IgD-negative memory B cell (primary cell): ENCODE data around the gene ABHD15. TPM values are rescaled to one million over a fixed set of nuclear protein-coding genes. Genes with fewer than 3 reads are reported as not detected.

Experiments
- H3K27ac Mint-ChIP-seq, 3 donors: one replicate each; pipeline ENCODE4 v1.8.0; 2020 to 2022; ENCODE audit warnings: mild to moderate bottlenecking in 3 of 3, mixed read lengths in 3 of 3, moderate library complexity in 1 of 3
- H3K27me3 Mint-ChIP-seq: one replicate; pipeline ENCODE4 v1.8.0; 2021; ENCODE audit warnings: mixed read lengths
- H3K36me3 Mint-ChIP-seq: one replicate; pipeline ENCODE4 v1.8.0; 2020; ENCODE audit warnings: mild to moderate bottlenecking, mixed read lengths
- H3K4me1 Mint-ChIP-seq, 3 donors: one replicate each; pipeline ENCODE4 v1.8.0; 2020 to 2022; ENCODE audit warnings: mixed read lengths in 3 of 3, mild to moderate bottlenecking in 1 of 3
- H3K4me3 Mint-ChIP-seq, 4 donors: one replicate each; pipeline ENCODE4 v1.8.0; 2020 to 2022; ENCODE audit warnings: mild to moderate bottlenecking in 4 of 4, mixed read lengths in 4 of 4, moderate library complexity in 3 of 4
- H3K9me3 Mint-ChIP-seq, 3 donors: one replicate each; pipeline ENCODE4 v1.8.0; 2020 to 2021; ENCODE audit warnings: mixed read lengths in 3 of 3, mild to moderate bottlenecking in 1 of 3
- polyA plus RNA-seq: library from polyadenylated mRNA; unstranded; fragments of 300-500 nt; fragmentation: Illumina TruSeq; gene quantifications from one replicate; pipeline ENCODE4 v1.2.3, GENCODE V29; 2021

ABHD15 gene
- polyA plus RNA-seq, 1 donor from 2014 or later: 11.7 TPM

GRCh38 chr17:29603109-29603674 is 36.4 kb upstream of the ABHD15 start:
- Mint-ChIP-seq H3K27ac (no peak overlapping the region), H3K9me3 (no peaks in the 10 kb centered on the region), H3K4me1 (no peaks in the 10 kb centered on the region), H3K27me3 (no peaks in the 10 kb centered on the region), H3K36me3 (no peaks in the 10 kb centered on the region), H3K4me3 (peak overlapping the region in 1 of 4 donors; percentile 32)

- H3K27me3 Mint-ChIP-seq: no peaks in the 10 kb centered on the region
- no peak overlapping the region for H3K4me3 Mint-ChIP-seq
- H3K27ac Mint-ChIP-seq: no peak overlapping the region
- no peaks in the 10 kb centered on the region for H3K36me3 Mint-ChIP-seq
- H3K4me1 Mint-ChIP-seq: peaks cover 0 to 3% (median 0%) of the 10 kb centered on the region in 3 donors
- H3K9me3 Mint-ChIP-seq: no peaks in the 10 kb centered on the region
Observed at GRCh38 chr17:29597361-29598172, 30.7 kb upstream of the ABHD15 start.

DNA sequence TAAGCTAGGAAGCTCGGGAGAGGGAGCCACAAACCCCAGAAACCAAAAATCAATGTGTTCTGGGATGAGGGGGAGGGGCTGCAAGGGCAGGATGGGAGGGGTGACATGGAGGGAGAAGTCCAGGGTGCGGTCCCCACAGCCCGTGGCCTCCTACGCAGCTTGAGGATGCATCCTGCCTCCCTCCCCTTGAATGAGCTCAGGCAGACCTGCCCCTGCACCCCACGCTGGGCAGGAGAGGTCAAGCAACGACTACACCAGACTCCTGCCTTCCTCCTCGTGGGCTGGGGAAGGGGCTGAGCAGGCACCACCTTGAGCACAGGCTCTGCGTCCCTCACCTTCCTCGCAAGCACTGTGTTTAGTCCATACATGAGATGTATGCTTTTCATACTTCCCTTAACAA is 30.0 kb upstream of the ABHD15 start:
- no peak overlapping the region for H3K27ac Mint-ChIP-seq
- no peak overlapping the region for H3K4me3 Mint-ChIP-seq
- H3K4me1 Mint-ChIP-seq: peaks cover 7 to 11% (median 7%) of the 10 kb centered on the region in 3 donors
- H3K9me3 Mint-ChIP-seq: no peaks in the 10 kb centered on the region
- H3K36me3 Mint-ChIP-seq: no peaks in the 10 kb centered on the region
- no peaks in the 10 kb centered on the region for H3K27me3 Mint-ChIP-seq

GRCh38 chr17:29595943-29596774 is 29.3 kb upstream of the ABHD15 start:
- Mint-ChIP-seq H3K27me3 (no peaks in the 10 kb centered on the region), H3K4me3 (no peak overlapping the region), H3K9me3 (no peaks in the 10 kb centered on the region), H3K36me3 (no peaks in the 10 kb centered on the region), H3K4me1 (peaks cover 8 to 17% (median 10%) of the 10 kb centered on the region in 3 donors), H3K27ac (no peak overlapping the region)

- Mint-ChIP-seq H3K4me3 (peak overlapping the region in 1 of 4 donors; percentile 88), H3K36me3 (no peaks in the 10 kb centered on the region), H3K9me3 (no peaks in the 10 kb centered on the region), H3K27ac (no peak overlapping the region), H3K27me3 (no peaks in the 10 kb centered on the region), H3K4me1 (peaks cover 8 to 21% (median 16%) of the 10 kb centered on the region in 3 donors)
Observed at GRCh38 chr17:29595107-29595942, 28.5 kb upstream of the ABHD15 start.

DNA sequence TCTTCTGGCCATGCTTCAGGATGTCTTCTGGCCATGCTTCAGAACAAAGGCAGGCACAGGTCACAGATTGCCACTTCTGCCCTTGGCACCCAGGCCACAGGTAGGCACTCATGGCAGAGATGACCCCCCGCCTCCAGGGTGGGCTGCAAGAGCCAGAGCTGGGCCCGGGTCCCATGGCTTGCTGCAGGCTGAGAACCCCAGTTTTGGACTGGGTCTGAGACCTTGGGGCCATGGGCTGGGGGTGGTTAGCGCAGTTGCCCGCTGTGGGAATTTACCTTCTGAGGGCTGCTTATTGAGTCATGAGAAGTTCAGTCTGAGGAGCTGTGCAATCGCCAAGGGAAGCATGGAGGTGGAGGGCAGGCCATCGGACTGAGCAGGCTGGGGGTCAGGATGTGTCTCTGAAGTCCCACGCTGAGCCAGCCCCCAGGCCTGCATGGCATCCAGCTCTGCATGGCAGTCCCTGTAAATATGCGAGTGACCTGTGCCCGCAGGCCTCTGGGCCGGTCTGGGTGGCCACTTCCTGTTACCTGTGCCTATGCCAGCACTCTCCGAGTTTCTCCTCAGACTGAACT is 27.8 kb upstream of the ABHD15 start:
- H3K27me3 Mint-ChIP-seq: no peaks in the 10 kb centered on the region
- H3K9me3 Mint-ChIP-seq: no peaks in the 10 kb centered on the region
- H3K36me3 Mint-ChIP-seq: no peaks in the 10 kb centered on the region
- peak overlapping the region; percentile 71 to 91 (median 89) for H3K4me3 Mint-ChIP-seq
- H3K27ac Mint-ChIP-seq: peak overlapping the region in 1 of 3 donors; percentile 64
- H3K4me1 Mint-ChIP-seq: peaks cover 8 to 25% (median 19%) of the 10 kb centered on the region in 3 donors

- Mint-ChIP-seq H3K27me3 (no peaks in the 10 kb centered on the region), H3K36me3 (no peaks in the 10 kb centered on the region), H3K4me1 (peaks cover 8 to 25% (median 19%) of the 10 kb centered on the region in 3 donors), H3K9me3 (no peaks in the 10 kb centered on the region), H3K27ac (peak overlapping the region in 1 of 3 donors; percentile 64), H3K4me3 (peak overlapping the region; percentile 71 to 91 (median 89))
Observed at GRCh38 chr17:29593591-29594518, 27.0 kb upstream of the ABHD15 start.

- Mint-ChIP-seq H3K27ac (peak within 1 kb of the TSS in 1 of 3 donors; percentile 82), H3K9me3 (no peaks in the 10 kb centered on the region), H3K36me3 (no peaks in the 10 kb centered on the region), H3K4me1 (peaks cover 12 to 29% (median 22%) of the 10 kb centered on the region in 3 donors), H3K27me3 (no peaks in the 10 kb centered on the region), H3K4me3 (peak within 1 kb of the TSS; percentile 88 to 95 (median 92))
Observed at GRCh38 chr17:29592850-29593551, 26.2 kb upstream of the ABHD15 start, which contains the start of gene ANKRD13B. TSS of gene ANKRD13B (plus strand) at chr17:29593132. CDS start at chr17:29593622, 490 bp downstream.

GRCh38 chr17:29591737-29592608 is 25.1 kb upstream of the ABHD15 start:
- Mint-ChIP-seq H3K27me3 (no peaks in the 10 kb centered on the region), H3K4me3 (peak overlapping the region; percentile 70 to 95 (median 92)), H3K36me3 (no peaks in the 10 kb centered on the region), H3K27ac (peak overlapping the region in 2 of 3 donors; percentile 81 to 82), H3K4me1 (peaks cover 13 to 32% (median 29%) of the 10 kb centered on the region in 3 donors), H3K9me3 (no peaks in the 10 kb centered on the region)

DNA sequence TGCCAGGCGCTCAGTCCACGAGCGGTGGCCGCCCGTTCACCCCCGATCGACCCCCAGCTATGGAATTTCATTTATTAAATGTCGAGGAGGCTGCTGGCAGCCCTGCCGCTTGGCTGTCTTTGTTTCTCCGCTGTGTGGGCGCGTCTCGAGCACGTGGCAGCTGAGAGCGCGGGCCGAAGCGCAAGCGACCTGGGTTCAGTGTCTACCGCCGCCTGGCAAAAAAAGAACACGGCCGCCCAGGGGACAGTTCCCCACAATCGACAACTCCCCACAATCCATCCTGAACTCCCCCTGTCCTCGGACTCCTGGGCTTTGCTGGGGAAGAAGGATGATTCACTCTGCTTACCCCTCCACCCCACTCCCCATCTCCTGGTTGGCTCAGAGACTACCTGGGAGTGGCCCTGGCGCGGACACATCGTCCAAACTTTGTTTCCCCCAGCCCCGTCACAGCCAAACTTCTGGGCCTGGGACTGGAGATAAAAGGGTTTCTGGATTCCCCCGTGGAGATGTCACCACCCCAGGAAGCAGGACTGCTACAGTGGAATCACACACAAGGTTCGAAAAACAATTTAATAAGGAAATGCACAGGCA is 24.4 kb upstream of the ABHD15 start:
- Mint-ChIP-seq H3K27me3 (no peaks in the 10 kb centered on the region), H3K27ac (peak overlapping the region in 2 of 3 donors; percentile 81 to 82), H3K4me3 (peak overlapping the region; percentile 70 to 95 (median 92)), H3K9me3 (no peaks in the 10 kb centered on the region), H3K4me1 (peaks cover 16 to 35% (median 32%) of the 10 kb centered on the region in 3 donors), H3K36me3 (no peaks in the 10 kb centered on the region)

- peaks cover 23 to 37% (median 37%) of the 10 kb centered on the region in 3 donors for H3K4me1 Mint-ChIP-seq
- H3K27ac Mint-ChIP-seq: peak overlapping the region; percentile 19 to 90 (median 59)
- H3K9me3 Mint-ChIP-seq: no peaks in the 10 kb centered on the region
- no peaks in the 10 kb centered on the region for H3K36me3 Mint-ChIP-seq
- H3K4me3 Mint-ChIP-seq: peak overlapping the region; percentile 70 to 95 (median 92)
- no peaks in the 10 kb centered on the region for H3K27me3 Mint-ChIP-seq
Observed at GRCh38 chr17:29590411-29591145, 23.7 kb upstream of the ABHD15 start.
